A549 (cell line): ENCODE results near the gene P2RY14. TPM values are rescaled to one million over a fixed set of nuclear protein-coding genes. Genes with fewer than 3 reads are reported as not detected.

ENCODE experiments used
- ATAC-seq, 2 experiments: fragments of 200-7000 bp in 1 of 2; fragments of >200 bp in 1 of 2; cut with Nextera tagmentation in 1 of 2; cut with Tn5 transposase in 1 of 2; 3 replicates each; pipeline versions ENCODE4 v1.8.0 to v1.9.1; 2018 to 2020; ENCODE audit warnings: mild to moderate bottlenecking in 1 of 2, moderate library complexity in 1 of 2
- CTCF ChIA-PET: fragments of 300-600 bp; sonication (Branson Sonifier 250); formaldehyde crosslinking; extraction: SDS; loops from one replicate; lab custom pipeline; 2021; ENCODE audit warnings: antibody characterized with exemption, inconsistent platforms; lab: Yijun Ruan, JAX
- POLR2A ChIA-PET: fragments of 350-600 bp; formaldehyde crosslinking; extraction: SDS; loops from one replicate; lab custom pipeline; 2021; ENCODE audit warnings: antibody characterized with exemption, inconsistent platforms; lab: Yijun Ruan, JAX
- DNase-seq, 2 experiments: peaks; one replicate each; pipeline versions ENCODE4 v3.0.0 to v3.0.0-alpha.2; 2011 to 2016; ENCODE audit warnings: low read depth in 1 of 2, low spot score in 1 of 2
- FAIRE-seq: peaks from 2 replicates; lab custom pipeline; 2011; peaks lifted over from hg19 to GRCh38; lab: Jason Lieb, UNC
- H3K27ac ChIP-seq, 2 experiments: fragments of >200 bp; sonication (Bioruptor Twin); formaldehyde crosslinking; 3 replicates each; pipeline ENCODE4 v1.5.1; 2016 to 2017
- H3K4me1 ChIP-seq: fragments of >200 bp; sonication (Bioruptor Twin); formaldehyde crosslinking; 3 replicates; pipeline ENCODE4 v1.6.1; 2016
- H3K4me2 ChIP-seq: fragments of >200 bp; sonication (Bioruptor Twin); formaldehyde crosslinking; 3 replicates; pipeline ENCODE4 v1.6.1; 2016
- H3K4me3 ChIP-seq: fragments of >200 bp; sonication (Bioruptor Twin); formaldehyde crosslinking; 3 replicates; pipeline ENCODE4 v1.5.1; 2016
- H3K9me3 ChIP-seq: fragments of >200 bp; sonication (Bioruptor Twin); formaldehyde crosslinking; 3 replicates; pipeline ENCODE4 v1.6.1; 2016
- CBX2 ChIP-seq: fragments of 200-600 bp; sonication (generic); IDR thresholded peaks from 2 replicates; pipeline ENCODE4 v1.6.1; 2016; ENCODE audit warnings: low read depth, mild to moderate bottlenecking, borderline replicate concordance
- EHMT2 ChIP-seq: fragments of 200-600 bp; sonication (generic); IDR thresholded peaks from 2 replicates; pipeline ENCODE4 v1.6.1; 2016; ENCODE audit warnings: antibody characterized with exemption, low read depth, mild to moderate bottlenecking, moderate library complexity
- HOXB13 ChIP-seq: fragments of 250-450 bp; sonication (Bioruptor Pico); IDR thresholded peaks from 2 replicates; pipeline ENCODE4 v1.5.0; 2020; ENCODE audit warnings: low read depth, mild to moderate bottlenecking, moderate library complexity
- HOXB5 ChIP-seq: fragments of 250-450 bp; sonication (Bioruptor Pico); IDR thresholded peaks from 2 replicates; pipeline ENCODE4 v1.5.0; 2020; ENCODE audit warnings: mild to moderate bottlenecking, moderate library complexity
- JUNB ChIP-seq: fragments of >200 bp; sonication (Bioruptor Twin); formaldehyde crosslinking; IDR thresholded peaks from 2 replicates; pipeline ENCODE4 v1.6.1; 2016
- MYC ChIP-seq: IDR thresholded peaks from 2 replicates; pipeline ENCODE4 v1.6.1; 2012; ENCODE audit warnings: mild to moderate bottlenecking, inconsistent platforms, low read length, improper control_type of control experiment, borderline replicate concordance
- RCOR1 ChIP-seq: fragments of 150-350 bp; IDR thresholded peaks from 2 replicates; pipeline ENCODE4 v1.6.1; 2014; ENCODE audit warnings: antibody characterized with exemption, low read length, low read depth
- TFCP2L1 ChIP-seq: fragments of 250-450 bp; sonication (Bioruptor Pico); IDR thresholded peaks from 2 replicates; pipeline ENCODE4 v1.5.0; 2021; ENCODE audit warnings: mild to moderate bottlenecking
- ZNF302 ChIP-seq: fragments of 250-450 bp; sonication (Bioruptor Pico); IDR thresholded peaks from 2 replicates; pipeline ENCODE4 v1.9.0; 2021; ENCODE audit warnings: inconsistent platforms, mild to moderate bottlenecking, moderate library complexity
- WGBS: methylation state at CpG from one replicate; pipeline ENCODE4 v1.1.6; 2017; ENCODE audit errors: missing lambda C conversion rate; 5-methylcytosine and 5-hydroxymethylcytosine counted together
- polyA plus RNA-seq, 4 experiments: library from polyadenylated mRNA; depleted of rRNA in 3 of 4; stranded (reverse); fragments of >200 nt; fragmentation: RNase III in 1 of 4; extraction: RNeasy Plus Mini Kit Qiagen cat#74134 plus additional on column Dnase treatment in 1 of 4; gene quantifications; 2 replicates in 3 of 4; 3 replicates in 1 of 4; pipeline ENCODE4 v1.2.3, GENCODE V29; 2011 to 2017
- TF ChIP-seq, protein P1 (sequence below): fragments of 150-350 bp; IDR thresholded peaks from 2 replicates; pipeline ENCODE4 v1.6.1; 2014; ENCODE audit warnings: low read depth, mild to moderate bottlenecking, low read length
- TF ChIP-seq, protein P2 (sequence below): IDR thresholded peaks from 2 replicates; pipeline ENCODE4 v1.6.1; 2012; ENCODE audit warnings: low read depth, borderline replicate concordance
- TF ChIP-seq, protein P3 (sequence below): fragments of 250-450 bp; sonication (Bioruptor Pico); IDR thresholded peaks from 2 replicates; pipeline ENCODE4 v1.5.0; 2021; ENCODE audit warnings: mild to moderate bottlenecking, moderate library complexity, borderline replicate concordance
- TF ChIP-seq, protein P4 (sequence below): fragments of 250-450 bp; sonication (Bioruptor Pico); IDR thresholded peaks from 2 replicates; pipeline ENCODE4 v1.5.0; 2020; ENCODE audit warnings: low read depth, mild to moderate bottlenecking, moderate library complexity
- TF ChIP-seq, protein P5 (sequence below): fragments of >200 bp; sonication (Bioruptor Twin); formaldehyde crosslinking; IDR thresholded peaks from 3 replicates; pipeline ENCODE4 v1.6.1; 2016
- TF ChIP-seq, protein P6 (sequence below): IDR thresholded peaks from 2 replicates; pipeline ENCODE4 v1.6.1; 2012

P2RY14 gene
- polyA plus RNA-seq, 2 of the 4 experiments (the other 2 are of a cell fraction), result not detected

DNA sequence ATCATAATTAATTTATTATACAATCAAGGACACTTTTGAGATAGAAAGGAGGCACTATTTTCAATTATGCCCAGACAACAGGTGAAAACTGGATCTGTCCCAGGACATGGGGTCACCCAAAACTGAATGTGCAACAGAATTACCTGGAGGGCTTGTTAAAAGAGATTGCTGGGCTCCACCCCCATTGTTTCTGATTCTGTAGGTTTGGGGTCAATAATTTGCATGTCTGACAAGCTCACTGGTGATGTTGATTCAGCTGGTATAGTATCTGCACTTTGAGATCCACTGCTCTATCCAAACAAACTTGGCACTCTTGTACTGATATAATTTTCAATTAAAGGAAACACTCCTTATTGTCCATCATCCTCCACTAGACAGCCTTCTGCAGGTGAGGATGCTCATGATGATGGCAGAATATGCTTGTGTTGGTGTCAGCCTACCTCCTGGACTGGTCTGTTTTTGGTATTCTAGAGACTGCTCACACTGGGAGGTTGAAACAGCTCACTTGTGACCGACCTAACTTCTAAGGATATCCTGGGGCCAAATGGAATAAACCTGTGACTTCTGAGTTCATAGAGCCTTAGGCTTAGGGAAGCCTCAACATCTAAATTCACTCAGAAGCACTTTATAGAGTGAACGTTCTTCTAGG is 2.2 kb downstream of the P2RY14 start:
- FAIRE-seq (no peak), DNase-seq (no peak)
- no peak overlapping the region for H3K27ac ChIP-seq
- WGBS, result 40% methylated on average over 2 of the region's 2 CpGs
- CTCF ChIA-PET, result interaction anchor here (1.4 to 9.3 kb wide), 4 partner anchors 48 to 107 kb away, joined by 3 to 161 read pairs (median 72); no protein-coding TSS in a partner anchor
- H3K4me3 ChIP-seq, result no peak overlapping the region
- H3K9me3 ChIP-seq, result no peaks in the 10 kb centered on the region
- POLR2A ChIA-PET, result no interaction called here
- no peak overlapping the region for H3K4me2 ChIP-seq
- H3K4me1 ChIP-seq, result no peaks in the 10 kb centered on the region
- TF ChIP-seq HOXB5 (CRISPR knock-in tag), result no peak
- TF ChIP-seq RCOR1, result no peak
- no peak for TF ChIP-seq TFCP2L1 (CRISPR knock-in tag)
- TF ChIP-seq, protein P1, sequence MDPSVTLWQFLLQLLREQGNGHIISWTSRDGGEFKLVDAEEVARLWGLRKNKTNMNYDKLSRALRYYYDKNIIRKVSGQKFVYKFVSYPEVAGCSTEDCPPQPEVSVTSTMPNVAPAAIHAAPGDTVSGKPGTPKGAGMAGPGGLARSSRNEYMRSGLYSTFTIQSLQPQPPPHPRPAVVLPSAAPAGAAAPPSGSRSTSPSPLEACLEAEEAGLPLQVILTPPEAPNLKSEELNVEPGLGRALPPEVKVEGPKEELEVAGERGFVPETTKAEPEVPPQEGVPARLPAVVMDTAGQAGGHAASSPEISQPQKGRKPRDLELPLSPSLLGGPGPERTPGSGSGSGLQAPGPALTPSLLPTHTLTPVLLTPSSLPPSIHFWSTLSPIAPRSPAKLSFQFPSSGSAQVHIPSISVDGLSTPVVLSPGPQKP, result no peak
- no peak for TF ChIP-seq HOXB13 (CRISPR knock-in tag)
- TF ChIP-seq ZNF302 (CRISPR knock-in tag), result no peak
- TF ChIP-seq JUNB, result no peak
- TF ChIP-seq, protein P2, sequence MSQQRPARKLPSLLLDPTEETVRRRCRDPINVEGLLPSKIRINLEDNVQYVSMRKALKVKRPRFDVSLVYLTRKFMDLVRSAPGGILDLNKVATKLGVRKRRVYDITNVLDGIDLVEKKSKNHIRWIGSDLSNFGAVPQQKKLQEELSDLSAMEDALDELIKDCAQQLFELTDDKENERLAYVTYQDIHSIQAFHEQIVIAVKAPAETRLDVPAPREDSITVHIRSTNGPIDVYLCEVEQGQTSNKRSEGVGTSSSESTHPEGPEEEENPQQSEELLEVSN, result no peak
- TF ChIP-seq, protein P3, sequence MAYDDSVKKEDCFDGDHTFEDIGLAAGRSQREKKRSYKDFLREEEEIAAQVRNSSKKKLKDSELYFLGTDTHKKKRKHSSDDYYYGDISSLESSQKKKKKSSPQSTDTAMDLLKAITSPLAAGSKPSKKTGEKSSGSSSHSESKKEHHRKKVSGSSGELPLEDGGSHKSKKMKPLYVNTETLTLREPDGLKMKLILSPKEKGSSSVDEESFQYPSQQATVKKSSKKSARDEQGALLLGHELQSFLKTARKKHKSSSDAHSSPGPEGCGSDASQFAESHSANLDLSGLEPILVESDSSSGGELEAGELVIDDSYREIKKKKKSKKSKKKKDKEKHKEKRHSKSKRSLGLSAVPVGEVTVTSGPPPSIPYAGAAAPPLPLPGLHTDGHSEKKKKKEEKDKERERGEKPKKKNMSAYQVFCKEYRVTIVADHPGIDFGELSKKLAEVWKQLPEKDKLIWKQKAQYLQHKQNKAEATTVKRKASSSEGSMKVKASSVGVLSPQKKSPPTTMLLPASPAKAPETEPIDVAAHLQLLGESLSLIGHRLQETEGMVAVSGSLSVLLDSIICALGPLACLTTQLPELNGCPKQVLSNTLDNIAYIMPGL (CRISPR knock-in tag), result no peak
- TF ChIP-seq CBX2, result no peak
- TF ChIP-seq, protein P4, sequence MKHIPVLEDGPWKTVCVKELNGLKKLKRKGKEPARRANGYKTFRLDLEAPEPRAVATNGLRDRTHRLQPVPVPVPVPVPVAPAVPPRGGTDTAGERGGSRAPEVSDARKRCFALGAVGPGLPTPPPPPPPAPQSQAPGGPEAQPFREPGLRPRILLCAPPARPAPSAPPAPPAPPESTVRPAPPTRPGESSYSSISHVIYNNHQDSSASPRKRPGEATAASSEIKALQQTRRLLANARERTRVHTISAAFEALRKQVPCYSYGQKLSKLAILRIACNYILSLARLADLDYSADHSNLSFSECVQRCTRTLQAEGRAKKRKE (CRISPR knock-in tag), result no peak
- TF ChIP-seq MYC, result no peak
- TF ChIP-seq EHMT2, result no peak
- TF ChIP-seq, protein P5, sequence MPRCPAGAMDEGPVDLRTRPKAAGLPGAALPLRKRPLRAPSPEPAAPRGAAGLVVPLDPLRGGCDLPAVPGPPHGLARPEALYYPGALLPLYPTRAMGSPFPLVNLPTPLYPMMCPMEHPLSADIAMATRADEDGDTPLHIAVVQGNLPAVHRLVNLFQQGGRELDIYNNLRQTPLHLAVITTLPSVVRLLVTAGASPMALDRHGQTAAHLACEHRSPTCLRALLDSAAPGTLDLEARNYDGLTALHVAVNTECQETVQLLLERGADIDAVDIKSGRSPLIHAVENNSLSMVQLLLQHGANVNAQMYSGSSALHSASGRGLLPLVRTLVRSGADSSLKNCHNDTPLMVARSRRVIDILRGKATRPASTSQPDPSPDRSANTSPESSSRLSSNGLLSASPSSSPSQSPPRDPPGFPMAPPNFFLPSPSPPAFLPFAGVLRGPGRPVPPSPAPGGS, result no peak
- TF ChIP-seq, all 56 proteins: peak for 0
- no peak for ATAC-seq

DNA sequence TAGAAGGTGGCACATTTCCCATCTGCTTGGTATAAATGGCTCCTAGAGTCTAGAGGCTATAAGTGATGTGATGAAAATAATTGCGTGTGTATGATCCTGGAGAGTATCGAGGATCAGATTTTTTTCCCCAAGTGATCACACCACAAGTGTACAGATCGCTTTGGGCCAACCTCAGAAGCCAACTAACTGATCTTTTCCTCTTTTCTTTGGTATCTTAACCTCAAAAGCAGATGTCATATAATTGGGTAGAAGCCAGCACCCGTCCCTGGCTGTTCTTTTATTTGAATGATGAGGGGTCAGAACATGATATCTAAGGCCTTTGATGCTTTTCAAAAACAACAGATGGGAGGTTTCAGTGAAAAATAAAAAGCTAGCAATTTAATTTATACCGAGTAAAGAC is 3.3 kb downstream of the P2RY14 start:
- no peak for FAIRE-seq
- CTCF ChIA-PET, result interaction anchor here (1.8 to 9.3 kb wide), 2 partner anchors 47 to 106 kb away, joined by 9 to 161 read pairs; no protein-coding TSS in a partner anchor
- POLR2A ChIA-PET, result no interaction called here

More for the DNA sequence above, 3.3 kb downstream of the P2RY14 start:
- no peak for DNase-seq
- TF ChIP-seq RCOR1, result no peak
- TF ChIP-seq, protein P6, sequence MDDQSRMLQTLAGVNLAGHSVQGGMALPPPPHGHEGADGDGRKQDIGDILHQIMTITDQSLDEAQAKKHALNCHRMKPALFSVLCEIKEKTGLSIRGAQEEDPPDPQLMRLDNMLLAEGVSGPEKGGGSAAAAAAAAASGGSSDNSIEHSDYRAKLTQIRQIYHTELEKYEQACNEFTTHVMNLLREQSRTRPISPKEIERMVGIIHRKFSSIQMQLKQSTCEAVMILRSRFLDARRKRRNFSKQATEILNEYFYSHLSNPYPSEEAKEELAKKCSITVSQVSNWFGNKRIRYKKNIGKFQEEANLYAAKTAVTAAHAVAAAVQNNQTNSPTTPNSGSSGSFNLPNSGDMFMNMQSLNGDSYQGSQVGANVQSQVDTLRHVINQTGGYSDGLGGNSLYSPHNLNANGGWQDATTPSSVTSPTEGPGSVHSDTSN, result no peak
- Histone ChIP-seq H3K27ac (no peak overlapping the region), H3K9me3 (no peaks in the 10 kb centered on the region), H3K4me2 (no peak overlapping the region), H3K4me3 (no peak overlapping the region), H3K4me1 (no peaks in the 10 kb centered on the region)
- ATAC-seq, result no peak
- 61% methylated on average over 5 of the region's 5 CpGs for WGBS
